COLO829 (cell line): ENCODE data around the gene SPRYD3.

Experiments used
- DNase-seq: peaks from one replicate; pipeline ENCODE4 v3.0.0; 2012; ENCODE audit warnings: low spot score

Gene SPRYD3

GRCh38 chr12:53078425-53079225 is 565 bp downstream of the SPRYD3 start:
- DNase-seq: no peak

DNA sequence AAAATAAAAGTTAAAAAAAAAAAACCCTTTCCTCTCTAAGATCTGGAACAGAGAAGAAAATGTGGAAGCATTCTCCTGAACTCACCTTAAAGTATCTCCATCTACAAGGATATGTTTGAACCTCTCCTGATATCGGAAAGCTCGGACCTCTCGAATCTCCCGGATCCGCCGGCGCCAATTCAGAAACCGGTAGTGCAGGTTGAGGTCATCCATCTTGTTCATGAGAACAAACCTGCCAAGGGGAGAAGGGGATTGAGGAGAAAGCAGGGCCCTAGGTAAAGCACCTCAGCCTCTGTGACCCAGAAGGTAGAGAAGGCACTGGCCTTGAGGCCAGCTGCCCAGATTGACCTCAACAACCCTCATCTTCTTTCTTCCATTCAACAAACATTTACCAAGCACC is 2.2 kb downstream of the SPRYD3 start:
- no peak for DNase-seq

DNA sequence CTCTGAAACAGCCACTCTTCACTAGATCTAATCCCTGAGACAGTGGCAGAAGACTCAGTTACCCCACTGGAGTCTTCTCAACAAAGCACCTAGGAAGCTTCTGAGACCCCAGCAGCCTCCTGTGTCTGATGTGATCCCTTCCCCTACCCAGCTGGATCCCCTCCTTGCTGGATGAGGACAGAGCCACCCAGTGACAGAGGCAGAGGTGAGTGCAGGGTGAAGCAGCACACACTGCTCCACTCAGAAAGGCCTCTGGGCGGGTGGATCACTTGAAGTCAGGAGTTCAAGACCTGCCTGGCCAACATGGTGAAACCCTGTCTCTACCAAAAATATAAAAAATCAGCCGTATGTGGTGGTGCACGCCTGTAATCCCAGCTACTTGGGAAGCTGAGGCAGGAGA is 2.7 kb downstream of the SPRYD3 start:
- no peak for DNase-seq

GRCh38 chr12:53074999-53075370 is 4.2 kb downstream of the SPRYD3 start:
- no peak for DNase-seq

DNA sequence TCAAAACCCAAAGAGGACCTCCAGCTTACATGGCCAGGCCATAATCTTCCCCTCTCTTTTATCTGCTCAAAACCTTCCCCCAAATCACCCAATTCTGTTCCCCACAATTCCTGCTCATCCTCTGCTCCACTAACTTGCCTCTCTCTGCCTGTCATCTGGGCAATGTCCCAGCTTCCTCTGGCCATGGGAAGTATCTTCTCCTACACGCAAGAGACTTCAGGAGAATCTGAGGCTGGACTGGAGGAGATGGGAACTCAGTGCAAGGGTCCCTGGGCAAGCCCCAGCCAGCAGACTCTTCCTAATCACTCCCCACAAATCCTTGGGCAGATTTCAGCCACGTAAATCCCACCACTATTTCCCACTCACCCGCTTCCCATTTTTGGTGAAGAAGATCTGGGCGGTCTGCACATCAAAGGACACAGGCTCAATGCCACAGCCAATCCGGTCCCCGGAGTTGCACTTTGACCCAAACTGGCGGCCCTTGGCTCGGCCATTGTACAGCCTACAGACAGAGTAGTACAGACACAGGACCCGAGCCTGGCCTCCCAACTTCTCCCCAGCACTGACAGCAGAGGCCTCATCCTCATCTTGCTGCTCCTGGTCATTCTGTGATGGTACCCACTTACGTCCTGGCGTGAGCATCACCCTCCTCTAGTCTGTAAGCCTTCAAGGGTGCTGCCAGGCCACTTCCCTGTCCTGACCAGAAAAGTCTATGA is 4.7 kb downstream of the SPRYD3 start:
- no peak for DNase-seq

DNA sequence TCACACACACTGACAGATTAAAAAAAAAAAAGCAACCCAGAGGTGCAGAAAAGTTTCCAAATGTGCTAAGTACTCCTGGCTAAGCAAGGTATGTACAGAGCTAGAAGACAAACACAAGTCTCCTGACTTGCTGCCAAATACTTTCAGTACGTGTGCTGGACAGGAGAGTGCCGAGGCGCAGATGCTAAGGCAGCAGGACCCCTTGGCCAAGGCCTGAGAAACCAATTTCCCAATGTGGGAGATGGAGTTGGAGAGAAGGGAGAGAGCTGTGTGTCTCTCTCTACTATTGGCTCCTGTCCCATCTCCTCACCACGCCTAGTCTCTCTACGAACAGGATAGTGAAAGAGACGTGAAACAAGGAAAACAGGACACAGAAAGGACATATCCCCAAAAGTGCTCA is 5.3 kb downstream of the SPRYD3 start:
- no peak for DNase-seq

DNA sequence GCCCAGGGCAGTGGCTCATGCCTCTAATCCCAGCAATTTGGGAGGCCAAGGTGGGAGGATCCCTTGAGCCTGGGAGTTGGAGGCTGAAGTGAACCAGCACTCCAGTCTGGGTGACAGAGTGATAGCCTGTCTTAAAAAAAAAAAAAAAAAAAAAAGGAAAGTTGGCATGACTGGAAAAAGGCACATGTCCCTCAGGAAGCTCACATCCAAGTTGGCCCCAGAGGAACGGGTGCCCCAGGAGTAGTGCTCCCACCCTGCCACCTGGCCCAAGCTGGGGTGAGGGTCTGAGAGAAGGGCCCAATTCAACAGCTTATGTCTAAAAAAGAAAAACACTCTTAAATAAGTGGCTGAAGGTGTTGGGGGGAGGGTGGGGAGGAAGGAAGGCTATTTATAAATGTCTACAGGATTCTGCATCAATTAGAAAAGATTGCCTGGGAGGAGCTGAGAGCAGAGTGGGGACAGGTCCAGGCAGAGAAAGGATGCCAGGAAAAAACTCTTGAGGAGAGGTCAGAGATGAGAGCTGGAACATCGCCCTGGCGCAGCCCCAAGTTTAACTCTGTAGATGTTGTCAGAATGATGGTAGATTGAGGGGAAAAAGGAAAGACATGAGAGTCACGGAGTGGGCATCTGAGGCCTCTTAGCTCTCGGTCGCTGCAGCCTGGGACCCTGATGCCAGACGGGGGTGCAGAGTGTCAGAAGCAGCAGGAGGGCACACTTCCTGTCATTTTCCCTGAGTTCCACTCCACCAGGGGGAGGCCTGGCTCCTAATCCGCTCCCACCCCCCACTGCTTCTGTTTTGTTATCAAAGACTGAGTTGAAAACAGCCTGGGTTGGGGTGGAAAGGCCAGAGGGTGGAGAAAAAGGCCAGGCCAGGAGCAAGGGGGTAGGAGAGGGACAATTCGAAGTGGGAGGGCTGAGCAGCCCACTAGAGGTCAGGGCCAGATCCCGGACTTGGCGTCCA is 7.3 kb downstream of the SPRYD3 start:
- DNase-seq: no peak

DNA sequence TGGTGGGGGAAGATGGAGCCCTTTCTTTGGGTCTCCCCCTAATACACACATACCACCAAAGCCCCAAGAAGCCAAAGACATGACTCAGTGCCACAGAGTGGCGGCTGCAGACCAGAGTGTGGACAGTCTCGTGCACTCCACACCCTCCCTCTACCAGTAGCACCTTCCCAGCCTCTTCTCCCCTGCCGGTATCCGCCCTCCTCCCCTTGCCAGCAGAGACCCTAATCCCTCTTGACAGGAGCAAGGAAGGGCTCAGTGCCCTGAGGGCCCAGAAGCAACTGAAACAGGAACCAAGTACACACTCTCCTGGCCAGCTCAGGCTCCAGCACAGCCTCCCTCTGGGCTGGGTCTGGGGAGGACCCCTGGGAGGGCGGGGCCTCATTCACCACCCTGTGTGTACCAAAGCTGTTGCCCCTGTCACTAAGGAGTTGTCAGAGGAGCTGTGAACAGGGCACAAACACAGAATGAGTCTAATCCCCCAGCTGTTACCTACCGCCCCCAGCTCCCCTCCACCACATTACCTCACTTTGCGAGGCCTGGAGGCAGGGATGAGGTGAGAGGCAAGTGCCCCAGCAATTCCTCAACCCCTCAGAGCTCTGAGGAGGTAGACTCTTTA is 8.2 kb downstream of the SPRYD3 start:
- DNase-seq: no peak

DNA sequence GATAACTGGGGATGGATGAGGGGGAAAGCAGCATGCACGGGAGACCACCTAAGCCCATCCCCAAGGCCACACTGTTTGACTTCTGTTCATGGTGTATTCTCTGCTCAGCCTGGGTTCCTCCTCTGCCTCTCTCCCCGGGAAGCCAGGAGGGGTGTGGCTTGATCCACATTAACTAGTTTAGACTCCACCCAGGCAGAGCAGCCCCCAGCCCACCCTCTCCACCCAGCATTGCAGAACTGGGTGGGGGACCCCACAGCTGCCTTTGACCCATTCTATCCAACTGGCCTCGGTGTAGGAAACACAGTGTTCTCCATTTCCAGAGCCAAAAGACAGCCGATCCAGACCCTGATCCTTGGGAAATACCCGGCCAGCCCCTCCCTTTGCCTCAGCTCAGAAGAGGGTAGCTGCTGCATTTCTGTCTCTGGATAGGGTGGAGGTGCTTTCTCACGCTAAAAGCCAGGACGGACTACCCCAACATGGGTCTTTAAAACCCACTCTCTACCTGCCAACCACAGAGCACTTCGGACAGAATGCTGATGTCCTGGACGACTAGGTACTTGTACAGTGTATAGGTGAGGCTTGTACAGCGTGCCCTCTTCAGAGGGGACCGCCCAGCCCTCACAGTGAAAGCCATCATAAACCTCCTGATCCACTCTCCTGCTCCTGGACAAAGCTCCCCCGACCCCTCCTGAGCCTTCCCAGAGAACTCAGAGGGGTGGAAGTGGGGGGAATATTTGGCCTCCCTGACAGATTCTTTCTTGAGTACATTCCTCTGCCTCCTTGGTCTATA is 9.4 kb downstream of the SPRYD3 start:
- no peak for DNase-seq

DNA sequence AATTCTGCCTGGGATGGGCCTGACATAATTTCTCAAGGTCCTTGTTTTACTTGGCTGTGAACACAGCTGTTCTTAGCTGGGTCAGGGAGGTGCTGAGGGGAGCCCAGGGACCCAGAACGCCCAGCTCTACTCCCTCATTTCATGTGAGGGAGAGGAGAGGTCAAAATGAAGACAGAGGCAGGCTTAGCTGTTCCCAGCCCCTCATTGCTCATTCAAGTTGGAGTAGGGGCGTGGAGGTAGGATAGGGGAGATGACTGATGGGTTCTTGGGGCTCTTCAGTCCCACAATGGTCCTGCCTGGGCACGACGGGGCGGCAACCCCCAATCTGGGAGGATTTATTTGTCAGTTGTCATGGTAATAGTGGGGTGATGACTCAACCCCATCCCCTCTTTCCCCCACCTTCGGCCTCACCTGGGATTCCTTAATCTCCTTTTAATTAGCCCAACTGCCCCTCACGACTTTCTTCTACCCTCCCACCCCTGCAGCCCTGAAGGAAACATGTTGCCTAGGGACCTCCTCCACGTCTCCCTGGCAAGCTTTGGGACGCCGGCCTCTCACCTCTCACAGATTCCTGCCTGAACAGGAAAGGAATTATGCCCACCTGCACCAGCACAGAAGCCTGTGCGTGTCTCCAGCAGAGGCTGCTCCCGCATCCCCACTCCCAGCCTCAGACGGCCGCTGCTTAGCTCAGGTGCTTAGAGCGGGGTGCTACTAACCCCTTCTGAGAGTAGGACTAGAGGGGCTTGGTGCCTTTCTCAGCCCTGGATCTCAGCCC is 10.2 kb downstream of the SPRYD3 start:
- DNase-seq: no peak

DNA sequence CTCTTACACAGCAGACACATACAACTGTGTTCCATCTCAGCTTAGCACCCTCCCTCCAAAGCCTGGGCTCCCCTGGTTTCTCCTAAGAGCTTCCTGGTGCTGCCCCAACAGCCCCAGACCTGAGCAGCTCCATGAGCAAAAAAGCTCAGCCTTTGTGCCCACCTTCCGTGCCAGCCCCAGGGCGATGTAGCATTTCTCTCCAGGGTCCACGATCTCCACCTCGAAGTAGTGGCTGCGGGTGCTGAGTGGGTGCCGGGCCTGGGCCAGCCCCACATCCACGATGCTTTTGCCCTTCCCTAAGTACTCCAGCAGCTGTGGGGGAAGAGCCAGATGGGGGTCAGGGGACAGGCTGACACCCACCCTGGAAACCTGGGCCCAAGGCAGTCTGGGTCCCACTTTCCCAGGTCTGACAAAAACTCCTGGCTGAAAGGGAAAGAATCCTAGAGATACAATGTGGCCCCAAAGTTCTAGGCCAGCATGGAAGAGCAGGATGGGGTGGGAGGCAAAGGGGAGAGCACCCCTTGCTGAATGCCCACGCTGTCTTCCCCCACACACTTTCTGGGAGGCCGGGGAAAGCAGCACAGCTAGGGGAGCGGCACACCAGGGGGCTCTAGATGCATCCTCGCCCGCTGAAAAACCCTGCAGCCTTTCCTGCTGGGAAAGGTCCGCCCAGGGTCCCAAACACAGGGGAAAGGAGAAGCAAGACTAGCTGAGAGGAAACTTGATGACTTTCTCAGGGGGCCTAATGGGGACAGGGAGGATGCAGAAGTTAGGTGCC is 11.0 kb downstream of the SPRYD3 start:
- DNase-seq: no peak

- no peak for DNase-seq
These were observed 11.9 kb downstream of the SPRYD3 start for GRCh38 chr12:53067074-53067992.

- peak; percentile 88 for DNase-seq
These were observed 12.9 kb downstream of the SPRYD3 start for GRCh38 chr12:53065975-53066931.

DNA sequence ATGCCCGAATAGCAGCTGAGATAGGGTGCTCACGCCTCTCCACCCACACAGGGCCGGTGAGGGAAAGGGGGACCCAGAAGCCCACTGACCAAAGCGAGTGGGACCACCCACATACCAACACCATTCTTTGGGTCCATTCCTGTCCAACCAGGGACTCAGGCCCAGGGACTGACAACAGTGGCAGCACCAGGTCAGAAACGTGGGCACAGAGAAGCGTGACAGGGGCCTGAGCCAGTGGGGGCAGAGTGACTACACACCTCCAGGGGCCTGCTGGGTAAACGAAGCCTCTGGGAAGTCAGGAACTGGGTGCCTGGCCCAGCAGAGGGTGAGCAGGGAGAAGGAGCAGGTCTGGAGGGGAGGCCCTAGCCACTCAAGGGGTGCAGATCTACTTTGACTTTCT is 13.7 kb downstream of the SPRYD3 start:
- DNase-seq: no peak

DNA sequence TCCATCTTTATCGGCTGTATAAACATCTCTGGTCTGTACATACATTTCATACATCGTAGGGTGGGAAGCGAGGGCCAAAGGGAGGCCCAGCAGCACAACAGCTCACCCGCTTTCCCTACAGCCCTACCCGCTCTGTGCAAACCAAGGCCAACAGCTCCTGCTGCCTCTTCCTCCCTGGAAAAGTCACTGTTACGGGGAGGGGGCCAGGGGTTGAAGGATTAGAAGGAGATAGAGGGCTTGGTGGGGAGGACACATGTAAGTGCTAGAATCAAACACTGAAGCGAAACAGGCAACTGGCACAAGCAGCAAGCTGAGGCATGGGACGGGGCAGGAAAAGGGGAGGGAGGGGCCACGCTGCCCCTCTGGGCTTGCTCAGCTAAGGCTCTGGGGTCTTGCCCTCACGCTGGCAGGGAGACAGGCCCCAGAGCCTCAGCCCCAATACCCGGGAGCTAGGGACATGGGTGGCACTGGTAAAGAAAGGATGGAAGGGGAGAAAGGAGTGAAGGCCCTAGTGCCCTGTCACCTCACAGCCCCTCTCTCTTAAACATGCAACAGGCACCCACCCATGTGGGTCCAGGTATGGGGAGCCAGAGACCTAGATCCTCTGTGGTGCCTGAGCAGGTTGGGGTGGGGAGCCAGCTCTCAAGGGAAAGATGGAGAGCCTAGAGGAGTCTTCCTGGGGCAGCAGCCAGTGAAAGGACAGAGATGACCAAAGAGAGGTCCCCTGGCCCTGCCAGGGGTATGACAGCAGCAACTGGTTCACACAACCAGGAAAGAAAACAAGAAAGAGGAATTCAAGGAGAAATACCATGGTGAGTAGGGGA is 14.4 kb downstream of the SPRYD3 start:
- no peak for DNase-seq
